ENCODE results near the gene NPLOC4. TPM values are rescaled to one million over a fixed set of nuclear protein-coding genes. Genes with fewer than 3 reads are reported as not detected.

The NPLOC4 gene
- total RNA-seq, 3 donors from 2014 or later = 78.4 to 89.5 (median 78.6) TPM

DNA sequence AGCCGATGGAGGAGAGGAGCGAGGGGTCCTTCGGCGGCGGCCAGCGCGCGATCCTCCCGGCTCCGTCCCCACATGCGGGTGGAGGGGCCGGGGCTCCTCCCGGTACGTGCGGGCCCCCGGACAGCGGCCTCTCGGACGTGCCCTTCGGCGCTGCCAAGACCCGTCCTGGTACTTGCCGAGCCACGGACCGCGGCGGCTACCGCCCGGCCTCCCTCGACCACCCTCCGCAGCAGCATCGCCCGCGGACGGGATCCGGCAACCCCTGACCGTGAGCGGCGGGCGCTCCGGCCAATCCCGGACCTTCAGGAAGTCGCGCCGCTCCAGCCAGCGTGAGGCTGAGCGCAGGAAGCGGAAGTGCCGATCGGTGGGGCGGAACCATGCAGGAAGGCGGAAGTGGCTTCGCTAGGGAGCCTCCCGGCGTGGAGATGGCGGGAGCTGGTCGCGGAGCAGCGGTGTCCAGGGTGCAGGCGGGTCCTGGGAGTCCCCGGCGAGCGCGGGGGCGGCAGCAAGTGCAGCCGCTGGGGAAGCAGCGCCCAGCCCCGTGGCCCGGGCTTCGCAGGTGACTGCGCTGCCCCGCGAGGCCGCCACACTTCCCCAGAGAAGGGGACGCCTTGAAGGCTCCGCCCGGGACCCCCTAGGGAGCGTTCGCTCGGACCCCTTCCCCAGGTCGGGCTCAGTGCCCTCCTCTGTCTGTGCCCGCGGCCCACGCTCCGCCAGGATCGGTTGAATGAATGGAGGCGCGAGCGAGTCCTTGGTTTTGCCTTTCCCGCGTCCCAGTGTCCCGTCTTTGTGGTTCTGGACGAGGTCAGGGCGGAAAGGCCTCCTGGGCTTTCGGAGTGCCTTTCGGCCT lies 29.7 kb upstream of the NPLOC4 start, which contains the start of the genes CCDC137 and OXLD1:
TSS of gene CCDC137 (plus strand) at position 396 of the 850 bp plus-strand sequence. CDS start at position 426, 30 bp downstream.
TSS of gene OXLD1 (minus strand) at position 264 of the 850 bp plus-strand sequence. CDS start at position 236, 28 bp downstream.
- peak within 1 kb of the TSS; percentile 96 for H3K4me3 ChIP-seq
- H3K36me3 ChIP-seq (ENCODE audit: low read depth) = no peaks in the 10 kb centered on the region
- TF ChIP-seq, protein P1, sequence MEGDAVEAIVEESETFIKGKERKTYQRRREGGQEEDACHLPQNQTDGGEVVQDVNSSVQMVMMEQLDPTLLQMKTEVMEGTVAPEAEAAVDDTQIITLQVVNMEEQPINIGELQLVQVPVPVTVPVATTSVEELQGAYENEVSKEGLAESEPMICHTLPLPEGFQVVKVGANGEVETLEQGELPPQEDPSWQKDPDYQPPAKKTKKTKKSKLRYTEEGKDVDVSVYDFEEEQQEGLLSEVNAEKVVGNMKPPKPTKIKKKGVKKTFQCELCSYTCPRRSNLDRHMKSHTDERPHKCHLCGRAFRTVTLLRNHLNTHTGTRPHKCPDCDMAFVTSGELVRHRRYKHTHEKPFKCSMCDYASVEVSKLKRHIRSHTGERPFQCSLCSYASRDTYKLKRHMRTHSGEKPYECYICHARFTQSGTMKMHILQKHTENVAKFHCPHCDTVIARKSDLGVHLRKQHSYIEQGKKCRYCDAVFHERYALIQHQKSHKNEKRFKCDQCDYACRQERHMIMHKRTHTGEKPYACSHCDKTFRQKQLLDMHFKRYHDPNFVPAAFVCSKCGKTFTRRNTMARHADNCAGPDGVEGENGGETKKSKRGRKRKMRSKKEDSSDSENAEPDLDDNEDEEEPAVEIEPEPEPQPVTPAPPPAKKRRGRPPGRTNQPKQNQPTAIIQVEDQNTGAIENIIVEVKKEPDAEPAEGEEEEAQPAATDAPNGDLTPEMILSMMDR (IDR thresholded peaks at IDR 0.05) = no peak
- peaks cover 17% of the 10 kb centered on the region for H3K4me1 ChIP-seq (ENCODE audit: low read depth)
- no peaks in the 10 kb centered on the region for H3K9me3 ChIP-seq
- intact Hi-C loops (cut with DNase I, micrococcal nuclease) = no loop called here
- peak; percentile 99 for ATAC-seq
- peak; percentile 97 to 98 (median 97) for DNase-seq

DNA sequence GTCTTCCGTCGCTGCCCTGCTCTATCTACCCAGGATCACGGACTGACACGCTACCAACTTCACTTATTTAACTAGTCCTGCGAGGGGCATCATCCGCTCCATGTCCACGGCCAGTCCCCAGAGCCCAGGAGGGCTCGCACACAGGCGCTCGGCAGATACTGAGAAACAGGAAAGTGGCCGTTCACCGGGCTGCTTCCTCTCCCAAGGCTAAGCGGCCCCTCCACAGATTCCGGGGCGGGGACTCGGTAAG lies 29.1 kb upstream of the NPLOC4 start:
- H3K4me3 ChIP-seq = peak overlapping the region; percentile 96
- DNase-seq (peak in 1 of 3 donors; percentile 26), ATAC-seq (peak; percentile 43)
- intact Hi-C loops (cut with DNase I, micrococcal nuclease) = no loop called here
- H3K4me1 ChIP-seq (ENCODE audit: low read depth) = peaks cover 17% of the 10 kb centered on the region
- H3K9me3 ChIP-seq = no peaks in the 10 kb centered on the region
- TF ChIP-seq, protein P1 (IDR thresholded peaks at IDR 0.05) = no peak
- H3K36me3 ChIP-seq (ENCODE audit: low read depth) = no peaks in the 10 kb centered on the region

DNA sequence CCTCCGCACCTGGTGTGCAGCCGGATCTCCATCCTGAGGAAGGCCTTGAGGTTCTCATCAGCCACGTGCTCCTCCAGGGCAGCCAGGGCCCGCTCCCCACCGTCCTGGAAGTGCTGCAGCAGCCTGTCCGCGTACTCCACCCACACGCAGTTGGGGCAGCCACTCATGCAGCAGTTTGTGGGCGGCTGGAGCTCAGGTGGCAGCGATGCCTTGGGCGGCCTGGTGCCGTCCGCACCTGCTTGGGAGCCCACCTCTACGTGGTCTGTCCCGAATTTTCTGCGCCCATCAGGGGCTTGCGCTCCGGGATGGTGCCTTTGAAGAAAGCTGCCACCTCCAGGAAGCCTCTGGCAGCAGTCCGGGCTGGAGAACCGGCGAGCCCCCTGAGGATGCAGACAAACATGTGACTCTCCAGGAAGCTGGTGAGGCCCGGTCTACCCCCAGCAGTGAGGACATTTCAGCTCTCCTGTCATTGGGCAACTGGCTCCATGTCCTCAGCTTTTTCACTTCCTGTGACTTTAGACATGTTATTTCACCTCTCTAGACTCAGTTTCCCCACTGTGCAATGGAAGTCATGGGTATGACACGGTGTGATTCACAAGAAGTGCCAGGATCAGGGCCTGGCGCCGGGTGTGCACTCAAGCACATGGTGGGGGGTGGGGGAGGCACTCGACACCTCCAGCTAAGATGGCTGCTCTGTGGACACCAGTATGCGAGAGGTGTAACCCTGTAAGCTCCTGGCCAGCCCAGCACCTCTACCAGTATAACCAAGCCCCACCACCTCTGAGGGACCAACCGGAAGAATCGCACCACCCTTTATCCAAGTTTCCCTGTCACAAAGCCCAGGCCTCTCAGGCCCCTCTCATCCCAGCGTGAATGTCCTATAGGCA lies 28.5 kb upstream of the NPLOC4 start:
- intact Hi-C loops (cut with DNase I, micrococcal nuclease) = no loop called here
- peak; percentile 45 for ATAC-seq
- Histone ChIP-seq H3K4me3 (peak overlapping the region; percentile 96), H3K9me3 (no peaks in the 10 kb centered on the region), H3K4me1 (ENCODE audit: low read depth) (peaks cover 17% of the 10 kb centered on the region), H3K36me3 (ENCODE audit: low read depth) (no peaks in the 10 kb centered on the region)
- TF ChIP-seq, protein P1 (IDR thresholded peaks at IDR 0.05) = no peak
- peak in 2 of 3 donors; percentile 41 to 55 for DNase-seq

DNA sequence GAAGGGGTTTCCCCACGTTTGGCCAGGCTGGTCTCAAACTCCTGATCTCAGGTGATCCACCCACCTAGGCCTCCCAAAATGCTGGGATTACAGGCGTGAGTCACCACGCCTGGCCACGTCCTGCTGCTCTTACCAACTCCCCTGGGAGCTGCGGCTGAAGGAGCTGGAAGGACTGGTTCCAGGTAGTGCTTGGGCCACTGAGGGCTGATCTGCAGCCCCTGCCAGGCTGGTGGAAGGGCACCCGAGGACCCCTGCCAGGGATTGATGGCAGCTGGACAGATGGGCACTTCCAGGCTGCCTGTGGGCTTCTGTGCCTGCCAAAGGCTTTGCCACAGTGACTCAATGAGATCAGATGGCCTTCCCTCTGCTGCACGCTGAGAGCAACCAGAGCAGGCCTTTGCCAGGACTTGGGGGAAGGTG lies 27.1 kb upstream of the NPLOC4 start:
- intact Hi-C loops (cut with DNase I, micrococcal nuclease) = no loop called here
- H3K36me3 ChIP-seq (ENCODE audit: low read depth) = no peaks in the 10 kb centered on the region
- DNase-seq (no peak), ATAC-seq (no peak)
- H3K4me3 ChIP-seq = no peak overlapping the region
- TF ChIP-seq, protein P1 (IDR thresholded peaks at IDR 0.05) = no peak
- no peaks in the 10 kb centered on the region for H3K9me3 ChIP-seq
- peaks cover 21% of the 10 kb centered on the region for H3K4me1 ChIP-seq (ENCODE audit: low read depth)

DNA sequence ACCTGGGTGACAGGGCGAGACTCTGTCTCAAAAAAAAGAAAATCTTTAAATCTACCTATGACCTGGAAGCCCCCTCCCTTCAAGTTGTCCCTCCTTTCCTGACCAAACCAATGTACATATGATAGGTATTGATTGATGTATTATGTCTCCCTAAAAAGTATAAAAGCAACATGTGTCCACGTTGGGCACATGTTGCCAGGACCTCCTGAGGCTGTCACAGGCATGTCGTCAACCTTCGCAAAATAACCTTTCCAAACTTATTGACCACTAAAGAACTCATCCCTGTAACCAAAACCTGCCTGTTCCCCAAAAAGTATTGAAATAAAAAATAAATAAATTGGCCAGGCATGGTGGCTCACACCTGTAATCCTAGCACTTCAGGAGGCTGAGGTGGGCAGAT lies 25.1 kb upstream of the NPLOC4 start:
- H3K9me3 ChIP-seq = no peaks in the 10 kb centered on the region
- TF ChIP-seq, protein P1 (IDR thresholded peaks at IDR 0.05) = no peak
- intact Hi-C loops (cut with DNase I, micrococcal nuclease) = no loop called here
- no peak overlapping the region for H3K4me3 ChIP-seq
- DNase-seq = no peak
- ATAC-seq = no peak
- H3K4me1 ChIP-seq (ENCODE audit: low read depth) = peaks cover 14% of the 10 kb centered on the region
- no peaks in the 10 kb centered on the region for H3K36me3 ChIP-seq (ENCODE audit: low read depth)

All from mucosa of descending colon (tissue), 3 donors.